HG03521 (cell line): ENCODE measurements around the gene RETN.
"Not testable (repeated sequence)": the region's sequence is repeated elsewhere in the genome, so short reads cannot be mapped to it uniquely, and the experiment has no call there.

Experiments used
- ATAC-seq: cut with Tn5 transposase; IDR thresholded peaks from one replicate; pipeline ENCODE4 v1.9.1; 2021; ENCODE audit warnings: mild to moderate bottlenecking, moderate library complexity; ENCODE audit not compliant: unreplicated experiment

RETN gene

DNA sequence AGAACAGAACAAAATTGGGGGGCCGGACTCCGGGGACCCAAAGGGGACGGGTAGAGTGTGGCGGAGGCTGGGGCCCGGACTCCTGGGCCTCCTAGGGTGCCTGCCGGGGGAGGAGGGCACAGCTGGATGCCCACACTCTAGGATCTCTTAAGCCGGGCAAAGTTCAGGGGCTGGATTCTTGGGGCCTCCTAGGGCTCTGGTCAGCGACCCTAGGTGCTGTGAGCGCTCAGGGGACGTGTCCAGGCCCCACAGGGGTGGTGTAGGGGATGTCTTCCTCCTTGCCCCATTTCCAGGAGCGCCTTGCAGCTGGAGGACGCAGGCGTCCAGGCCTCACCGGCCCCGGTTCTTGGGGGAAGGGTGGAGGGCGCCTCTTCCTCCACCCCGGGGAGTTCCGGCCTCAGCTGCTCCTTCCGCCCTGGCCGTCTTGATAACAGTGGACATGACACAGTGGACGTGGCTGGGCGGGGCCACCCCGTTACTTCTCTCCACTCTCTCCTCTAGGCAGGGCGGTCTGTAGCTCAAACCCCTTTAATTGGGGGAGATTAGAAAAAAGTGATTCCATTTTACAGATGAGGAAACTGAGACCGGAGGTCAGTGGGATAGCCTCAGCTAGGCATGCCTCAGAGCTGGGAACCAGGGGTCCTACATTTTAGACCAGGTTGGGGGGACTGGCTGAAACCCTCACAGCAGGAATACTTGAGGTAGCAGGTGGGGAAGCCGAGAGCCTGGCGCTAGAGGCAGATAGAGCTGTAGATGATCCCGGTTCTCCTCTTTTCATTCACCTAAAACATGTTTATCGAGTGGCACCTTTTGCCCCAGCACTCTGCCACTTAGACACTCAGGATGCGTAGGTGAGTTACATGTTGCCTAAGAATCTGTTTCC, 31.2 kb upstream of the RETN start:
- ATAC-seq, result peak; percentile 8

DNA sequence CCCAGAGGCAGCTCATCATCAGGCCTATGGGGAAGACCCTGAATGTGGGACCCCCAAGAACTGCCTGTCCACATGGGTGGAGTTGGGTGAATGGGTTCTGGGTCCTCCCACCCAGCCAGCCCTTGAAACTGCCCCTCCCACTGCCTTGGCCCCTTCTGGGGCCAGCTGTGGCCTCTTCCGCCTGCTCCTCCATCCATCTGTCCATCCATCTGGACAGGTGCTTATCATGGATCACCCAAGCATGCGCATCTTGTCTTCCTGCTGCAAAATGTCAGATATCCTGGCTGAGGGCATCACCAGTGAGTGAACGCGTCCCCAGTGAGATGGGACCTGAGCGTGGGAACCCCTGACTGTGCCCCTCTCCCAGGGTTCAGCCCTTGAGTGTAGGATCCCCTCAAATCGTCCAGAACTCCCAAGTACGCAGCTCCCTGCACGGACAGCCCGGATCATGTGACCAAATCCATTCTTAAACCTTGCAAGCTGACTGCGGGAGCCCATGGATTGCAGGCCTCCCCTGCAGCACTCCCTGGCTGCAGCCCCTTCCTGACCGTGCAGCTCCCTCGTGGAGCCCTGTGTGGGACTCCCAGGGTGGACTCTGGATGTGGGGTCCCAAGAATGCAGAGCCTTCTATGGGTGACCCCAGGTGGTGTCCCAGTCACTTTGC, 29.9 kb upstream of the RETN start:
- no peak for ATAC-seq

DNA sequence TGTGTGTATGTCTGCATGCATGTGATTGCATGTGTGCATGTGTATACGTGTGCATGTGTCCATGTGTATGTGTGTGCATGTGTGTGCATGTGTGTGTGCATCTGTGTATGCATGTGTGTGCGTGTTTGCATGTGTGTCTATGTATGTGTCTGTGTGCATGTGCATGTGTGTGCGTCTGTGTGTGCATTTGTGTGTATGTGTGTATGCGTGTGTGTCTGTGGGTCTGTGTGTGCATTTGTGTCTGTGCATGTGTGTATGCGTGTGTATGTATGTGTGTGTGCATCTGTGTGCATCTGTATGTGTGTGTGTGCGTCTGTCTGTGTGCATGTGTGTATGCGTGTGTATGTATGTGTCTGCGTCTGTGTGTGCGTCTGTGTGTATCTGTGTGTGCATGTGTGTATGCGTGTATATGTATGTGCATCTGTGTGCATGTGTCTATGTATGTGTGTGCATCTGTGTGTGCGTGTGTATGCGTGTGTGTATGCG, 28.9 kb upstream of the RETN start:
- no peak for ATAC-seq

DNA sequence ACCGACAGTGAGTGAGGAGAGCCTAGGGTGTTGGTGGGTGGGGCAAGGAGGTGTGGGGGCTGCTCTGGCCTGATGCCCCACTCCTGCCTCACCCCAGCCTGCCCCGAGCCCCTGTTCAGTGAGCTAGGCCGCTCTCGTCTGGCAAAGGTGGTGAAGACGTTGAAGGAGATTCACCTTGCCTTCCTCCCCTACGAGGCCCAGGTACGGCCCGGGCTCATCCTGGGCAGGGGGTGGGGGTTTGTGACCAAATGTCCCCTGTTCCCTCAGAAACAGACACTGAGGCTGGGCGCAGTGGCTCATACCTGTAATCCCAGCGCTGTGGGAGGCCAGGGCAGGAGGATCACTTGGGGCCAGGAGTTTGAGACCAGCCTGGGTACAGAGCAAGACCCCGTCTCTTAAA, 28.0 kb upstream of the RETN start:
- no peak for ATAC-seq

DNA sequence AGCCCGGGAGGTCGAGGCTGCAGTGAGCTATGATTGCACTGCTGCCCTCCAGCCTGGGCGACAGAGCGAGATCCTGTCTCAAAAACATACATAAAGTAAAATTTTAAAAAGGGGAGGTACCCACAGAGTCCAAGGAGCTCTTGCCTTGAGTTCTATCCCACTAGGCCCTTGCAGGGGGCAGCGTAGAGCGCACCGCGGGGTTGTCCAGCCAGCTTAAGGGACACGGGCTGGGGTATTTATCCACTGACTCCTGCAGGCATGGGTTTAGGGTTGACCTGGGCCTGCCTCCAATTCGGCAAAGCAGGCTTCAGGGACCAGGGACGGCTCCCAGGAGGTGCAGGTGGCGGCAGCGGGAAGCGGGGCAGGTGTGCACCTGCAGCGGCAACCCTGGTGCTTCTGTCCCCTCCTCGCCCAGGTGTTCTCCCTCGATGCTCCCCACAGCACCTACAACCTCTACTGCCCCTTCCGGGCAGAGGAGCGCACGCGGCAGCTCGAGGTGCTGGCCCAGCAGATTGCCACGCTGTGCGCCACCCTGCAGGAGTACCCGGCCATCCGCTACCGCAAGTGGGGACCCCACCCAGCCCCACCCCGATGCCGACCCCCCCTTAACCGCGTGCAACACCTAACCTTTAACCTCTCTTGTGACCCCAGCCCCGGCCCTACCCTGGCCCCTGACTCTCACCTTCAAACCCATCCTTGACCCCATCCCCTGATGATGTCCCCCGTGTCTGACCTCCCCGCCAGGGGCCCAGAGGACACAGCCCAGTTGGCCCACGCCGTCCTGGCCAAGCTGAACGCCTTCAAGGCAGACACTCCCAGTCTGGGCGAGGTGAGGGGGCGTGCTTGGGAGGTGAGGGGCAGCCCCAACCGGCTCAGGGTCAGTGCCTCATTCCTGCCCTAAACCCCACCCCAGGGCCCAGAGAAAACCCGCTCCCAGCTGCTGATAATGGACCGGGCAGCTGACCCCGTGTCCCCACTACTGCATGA, 27.3 kb upstream of the RETN start:
- no peak for ATAC-seq

DNA sequence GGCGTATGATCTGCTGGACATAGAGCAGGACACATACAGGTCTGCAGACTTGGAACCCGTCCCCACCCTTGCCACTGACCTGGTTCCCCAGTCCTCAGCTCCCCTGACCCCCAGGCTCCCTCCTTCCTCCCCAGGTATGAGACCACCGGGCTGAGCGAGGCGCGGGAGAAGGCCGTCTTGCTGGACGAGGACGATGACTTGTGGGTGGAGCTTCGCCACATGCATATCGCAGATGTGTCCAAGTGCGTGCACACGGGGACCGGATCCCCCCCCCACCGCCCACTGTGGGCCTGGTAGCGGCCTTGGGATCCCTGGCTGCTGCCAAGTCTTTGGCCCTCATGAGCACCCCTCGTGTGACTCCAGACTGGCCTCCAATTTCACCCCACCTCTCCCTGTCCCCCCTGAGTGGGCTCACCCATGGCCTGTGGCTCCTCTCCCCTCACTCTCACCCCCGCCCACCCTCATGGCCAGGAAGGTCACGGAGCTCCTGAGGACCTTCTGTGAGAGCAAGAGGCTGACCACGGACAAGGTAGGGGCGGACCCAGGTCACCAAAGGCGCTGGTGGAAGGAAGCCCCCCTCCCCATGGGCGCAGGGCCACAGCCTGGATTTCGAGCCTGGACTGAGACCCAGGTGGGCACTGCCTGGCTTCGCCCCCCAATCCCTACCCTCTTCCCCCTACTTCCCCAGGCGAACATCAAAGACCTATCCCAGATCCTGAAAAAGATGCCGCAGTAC, 26.4 kb upstream of the RETN start:
- ATAC-seq, result no peak

DNA sequence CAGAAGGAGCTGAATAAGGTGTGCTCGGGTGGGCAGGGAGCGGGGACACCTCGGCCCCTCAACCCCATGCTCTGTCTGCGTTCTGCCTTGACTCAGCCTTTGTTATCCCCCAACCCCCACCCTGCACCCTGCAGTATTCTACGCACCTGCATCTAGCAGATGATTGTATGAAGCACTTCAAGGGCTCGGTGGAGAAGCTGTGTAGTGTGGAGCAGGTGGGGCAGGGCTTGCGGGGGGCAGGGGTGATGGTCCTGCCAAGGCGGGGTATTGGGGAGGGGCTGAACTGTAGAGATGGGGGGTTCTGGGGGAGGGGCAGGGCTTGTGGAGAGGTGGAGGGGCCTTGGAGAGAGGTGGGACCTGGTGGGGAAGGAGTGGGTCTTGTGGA, 25.8 kb upstream of the RETN start:
- ATAC-seq, result no peak

DNA sequence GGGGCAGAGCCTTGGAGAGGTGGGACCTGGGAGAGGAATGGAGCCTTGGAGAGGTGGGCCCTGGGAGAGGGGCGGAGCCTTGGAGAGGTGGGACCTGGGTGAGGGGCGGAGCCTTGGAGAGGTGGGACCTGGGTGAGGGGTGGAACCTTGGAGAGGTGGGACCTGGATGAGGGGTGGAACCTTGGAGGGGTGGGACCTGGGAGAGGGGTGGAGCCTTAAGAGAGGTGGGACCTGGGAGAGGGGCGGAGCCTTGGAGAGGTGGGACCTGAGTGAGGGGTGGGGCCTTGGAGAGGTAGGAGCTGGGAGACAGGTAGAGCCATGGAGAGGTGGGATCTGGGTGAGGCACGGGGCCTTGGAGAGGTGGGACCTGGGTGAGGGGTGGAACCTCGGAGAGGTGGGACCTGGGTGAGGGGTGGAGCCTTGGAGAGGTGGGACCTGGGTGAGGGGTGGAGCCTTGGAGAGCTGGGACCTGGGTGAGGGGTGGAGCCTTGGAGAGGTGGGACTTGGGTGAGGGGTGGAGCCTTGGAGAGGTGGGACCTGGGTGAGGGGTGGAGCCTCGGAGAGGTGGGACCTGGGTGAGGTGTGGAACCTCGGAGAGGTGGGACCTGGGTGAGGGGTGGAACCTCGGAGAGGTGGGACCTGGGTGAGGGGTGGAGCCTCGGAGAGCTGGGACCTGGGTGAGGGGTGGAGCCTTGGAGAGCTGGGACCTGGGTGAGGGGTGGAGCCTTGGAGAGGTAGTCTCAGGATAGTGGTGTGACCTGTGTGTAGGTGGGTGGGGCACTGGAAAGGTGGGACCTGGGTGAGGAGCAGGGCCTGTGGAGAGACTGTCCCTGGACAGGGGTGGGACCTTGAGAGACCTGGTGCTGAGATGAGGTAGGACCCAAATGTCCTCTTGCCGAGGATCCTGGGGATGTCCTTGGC, 25.0 kb upstream of the RETN start:
- ATAC-seq, result not testable (repeated sequence)

DNA sequence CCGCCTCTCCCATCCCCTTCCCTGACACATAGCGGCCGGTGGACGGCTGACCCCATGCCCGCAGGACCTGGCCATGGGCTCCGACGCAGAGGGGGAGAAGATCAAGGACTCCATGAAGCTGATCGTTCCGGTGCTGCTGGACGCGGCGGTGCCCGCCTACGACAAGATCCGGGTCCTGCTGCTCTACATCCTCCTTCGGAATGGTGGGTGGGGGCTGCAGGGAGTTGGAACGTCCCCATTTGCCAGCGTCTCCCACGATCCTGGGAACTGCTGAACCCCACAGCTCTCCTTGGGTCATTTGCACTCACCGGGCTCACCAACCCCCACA, 24.3 kb upstream of the RETN start:
- ATAC-seq, result no peak

DNA sequence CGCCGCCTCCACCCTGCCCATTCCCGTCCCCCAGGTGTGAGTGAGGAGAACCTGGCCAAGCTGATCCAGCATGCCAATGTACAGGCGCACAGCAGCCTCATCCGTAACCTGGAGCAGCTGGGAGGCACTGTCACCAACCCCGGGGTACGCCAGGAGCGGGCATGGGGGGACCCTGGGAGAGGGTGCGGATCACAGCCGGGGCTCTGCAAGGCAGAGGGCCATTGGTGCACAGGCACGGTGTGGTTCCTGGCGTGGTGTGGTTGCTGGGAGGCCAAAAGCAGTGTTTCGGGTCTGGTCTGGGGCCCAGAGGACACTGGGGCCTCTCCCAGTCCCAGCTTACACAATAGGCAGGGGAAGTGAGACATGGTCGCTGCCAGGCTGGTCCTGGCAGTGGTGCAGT, 23.7 kb upstream of the RETN start:
- no peak for ATAC-seq

DNA sequence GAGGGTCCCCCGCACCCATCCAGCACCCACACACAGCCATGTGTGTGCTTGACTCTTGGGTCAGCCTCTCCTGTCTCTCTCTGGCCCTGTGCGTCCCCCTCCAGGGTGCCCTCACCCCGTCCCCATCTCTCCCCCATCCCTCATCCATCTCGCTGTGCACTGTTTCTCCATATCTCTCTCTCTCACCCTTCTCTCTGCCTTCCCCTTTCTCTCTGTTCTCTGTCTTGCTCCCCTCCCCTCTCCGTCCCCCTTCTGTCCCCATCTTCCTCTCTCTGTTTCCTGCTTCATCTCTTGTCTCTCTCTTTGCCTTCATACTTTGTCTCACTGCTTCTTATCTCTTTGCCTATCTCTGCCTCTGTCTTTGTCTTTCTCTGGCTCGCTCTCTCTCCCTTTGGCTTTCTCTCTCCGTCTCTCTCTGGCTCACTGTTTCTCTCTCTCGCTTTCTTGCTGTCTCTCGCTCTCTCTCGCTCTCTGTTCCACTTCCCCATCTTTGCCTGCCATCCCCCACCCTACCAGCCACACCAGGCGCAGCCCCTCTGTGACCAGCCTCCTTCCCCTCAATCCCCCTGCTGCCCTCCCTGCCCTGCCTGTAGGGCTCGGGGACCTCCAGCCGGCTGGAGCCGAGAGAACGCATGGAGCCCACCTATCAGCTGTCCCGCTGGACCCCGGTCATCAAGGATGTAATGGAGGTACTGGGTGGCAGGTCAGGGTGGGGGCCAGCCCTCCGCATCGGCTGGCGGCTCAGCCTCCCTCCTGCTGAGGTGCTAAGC, 23.0 kb upstream of the RETN start:
- no peak for ATAC-seq

DNA sequence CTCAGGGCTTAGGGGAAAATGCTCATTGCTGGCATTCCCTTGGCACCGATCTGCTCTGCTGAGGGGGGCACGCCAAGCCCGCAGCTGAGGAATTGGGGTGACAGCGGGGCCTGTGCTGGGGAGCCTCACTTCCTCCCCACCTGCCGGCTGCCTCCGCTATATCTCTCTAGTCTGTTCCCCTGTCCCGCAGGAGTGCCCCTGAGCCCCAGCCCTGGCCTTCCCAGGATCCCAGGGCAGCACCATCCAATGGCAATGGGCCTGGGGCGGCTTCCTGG, 22.5 kb upstream of the RETN start:
- ATAC-seq, result no peak

DNA sequence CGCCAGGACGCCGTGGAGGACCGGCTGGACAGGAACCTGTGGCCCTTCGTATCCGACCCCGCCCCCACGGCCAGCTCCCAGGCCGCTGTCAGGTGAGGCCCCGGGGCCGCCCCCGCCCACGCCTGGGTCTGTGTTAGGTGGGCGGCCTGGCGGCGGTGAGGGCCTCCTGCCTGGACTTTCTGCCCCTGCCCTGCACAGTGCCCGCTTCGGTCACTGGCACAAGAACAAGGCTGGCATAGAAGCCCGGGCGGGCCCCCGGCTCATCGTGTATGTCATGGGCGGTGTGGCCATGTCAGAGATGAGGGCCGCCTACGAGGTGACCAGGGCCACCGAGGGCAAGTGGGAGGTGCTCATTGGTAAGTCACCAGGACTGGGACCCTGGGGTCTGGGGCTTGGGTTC, 21.7 kb upstream of the RETN start:
- no peak for ATAC-seq

DNA sequence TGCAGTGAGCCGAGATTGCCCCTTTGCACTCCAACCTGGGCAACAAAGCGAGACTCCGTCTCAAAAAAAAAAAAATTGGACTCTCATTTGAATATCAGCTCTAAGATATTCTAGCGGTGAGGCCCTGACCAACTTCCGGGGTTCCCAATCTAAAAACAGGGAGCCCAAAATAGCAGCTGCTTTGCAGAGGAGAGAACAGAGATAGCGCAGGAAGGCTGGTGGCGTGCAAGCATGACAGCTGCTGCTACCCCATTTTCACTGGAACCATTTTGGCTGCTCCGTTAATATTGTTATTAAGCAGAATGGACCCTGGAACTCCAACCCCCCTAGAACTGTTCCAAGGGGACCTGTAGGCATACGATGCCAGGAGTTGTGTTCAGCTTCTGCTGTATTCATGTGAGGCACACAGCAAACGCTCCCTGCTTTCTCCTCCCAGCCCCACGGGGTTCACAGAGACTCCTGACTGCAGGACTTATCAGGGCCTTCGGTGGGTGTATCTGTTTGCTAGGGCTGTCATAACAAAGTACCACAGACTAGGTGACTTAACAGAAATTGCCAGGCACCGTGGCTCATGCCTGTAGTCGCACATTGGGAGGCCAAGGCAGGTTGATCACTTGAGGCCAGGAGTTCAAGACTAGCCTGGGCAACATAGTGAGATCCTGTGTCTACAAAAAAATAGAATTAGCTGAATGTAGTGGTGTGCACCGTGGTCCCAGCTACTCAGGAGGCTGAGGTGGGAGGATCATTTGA, 20.4 kb upstream of the RETN start:
- no peak for ATAC-seq

DNA sequence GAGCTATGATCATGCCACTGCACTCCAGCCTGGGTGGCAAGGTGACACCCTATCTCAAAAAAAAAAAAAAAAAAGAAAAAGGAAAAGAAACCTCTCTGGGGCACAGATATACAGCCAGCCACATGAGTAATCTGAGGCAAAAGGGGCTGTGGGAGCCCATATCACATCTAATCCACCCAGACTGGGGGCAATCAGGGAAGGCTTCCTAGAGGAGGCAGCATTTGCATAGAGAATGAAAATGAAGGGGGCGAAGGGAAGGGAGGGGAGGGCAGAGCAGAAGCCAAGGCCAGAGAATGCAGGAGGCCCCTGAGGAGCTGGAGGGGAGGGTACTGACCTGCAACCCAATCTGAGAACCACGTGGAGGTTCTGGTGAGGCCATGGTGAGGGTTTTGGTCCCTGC, 18.7 kb upstream of the RETN start:
- ATAC-seq, result no peak

DNA sequence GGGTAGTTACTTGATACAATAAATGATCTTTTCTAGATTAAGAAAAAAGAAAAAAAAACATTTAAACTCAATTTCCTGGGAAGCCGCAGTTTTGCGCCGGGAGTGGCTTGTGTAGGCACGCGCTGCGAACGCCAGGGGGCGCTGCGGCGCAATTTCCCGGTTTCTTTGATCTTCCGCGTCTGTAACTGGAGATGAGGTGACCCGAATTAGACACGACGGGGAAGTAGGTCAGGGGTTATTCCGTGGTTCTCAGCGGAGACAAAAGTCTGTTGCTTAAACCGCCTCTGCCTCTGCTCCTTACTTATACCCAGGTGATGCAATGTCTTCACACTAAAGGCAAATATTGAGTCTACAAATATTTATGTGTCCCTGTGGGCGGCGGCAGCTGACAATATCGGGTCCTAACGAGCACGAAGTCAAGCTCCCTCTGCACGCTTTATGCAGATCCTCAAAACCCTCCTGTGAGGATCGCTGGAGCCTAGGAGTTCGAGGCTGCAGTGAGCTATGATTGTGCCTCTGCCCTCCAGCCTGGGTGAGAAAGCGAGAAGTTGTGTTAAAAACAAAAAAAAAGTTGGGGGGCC, 16.7 kb upstream of the RETN start:
- no peak for ATAC-seq

DNA sequence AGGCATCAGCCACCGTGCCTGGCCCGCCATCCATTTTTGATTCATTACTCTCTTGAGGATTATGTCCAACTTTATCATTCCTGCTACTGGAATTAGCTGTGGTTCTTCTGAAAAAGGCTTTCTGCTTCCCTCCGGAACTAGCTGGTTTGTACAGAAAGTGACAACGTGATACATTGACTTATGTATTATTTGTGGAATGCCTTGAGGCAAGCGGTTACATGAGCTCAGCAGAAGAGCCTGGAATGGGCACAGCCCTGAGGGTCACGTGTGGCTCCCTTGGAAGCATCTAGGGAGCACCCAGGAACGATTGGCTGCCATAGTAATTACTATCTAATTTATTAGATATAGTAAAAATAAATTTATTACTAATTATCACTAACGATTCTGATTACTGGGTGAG, 14.4 kb upstream of the RETN start:
- ATAC-seq, result no peak

DNA sequence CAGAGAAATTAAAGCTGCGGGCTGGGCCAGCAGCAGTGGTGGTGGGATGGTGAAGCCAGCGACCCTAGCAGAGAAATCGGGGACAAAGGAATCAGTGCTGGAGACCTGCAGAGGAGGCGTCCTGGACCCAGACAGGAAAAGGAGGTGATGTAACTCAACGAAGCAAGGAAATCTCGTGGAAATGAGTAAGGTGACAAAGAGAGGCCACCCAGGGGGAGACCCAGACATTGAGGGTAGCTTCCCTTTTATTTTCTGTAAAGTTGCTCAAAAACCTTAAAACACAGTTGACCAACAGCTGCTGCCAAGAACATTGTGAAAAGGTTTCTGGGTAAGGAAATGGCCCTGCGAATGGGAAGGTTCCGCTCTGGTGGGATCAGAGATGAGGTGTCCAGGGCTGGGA, 13.3 kb upstream of the RETN start:
- no peak for ATAC-seq
